Left lung (tissue), 10 donors: ENCODE results near the gene SQSTM1. TPM values are rescaled to one million over a fixed set of nuclear protein-coding genes. Genes with fewer than 3 reads are reported as not detected.
"Not testable (repeated sequence)": the region's sequence is repeated elsewhere in the genome, so short reads cannot be mapped to it uniquely, and the experiment has no call there.

Experiments used
- ATAC-seq: fragments of 200-7000 bp; cut with Tn5 transposase; one replicate; pipeline ENCODE4 v1.9.1; 2020; ENCODE audit warnings: moderate library complexity
- DNase-seq, 4 donors: peaks; one replicate each; pipeline ENCODE4 v3.0.0-alpha.2; 2013 to 2020
- H3K27ac ChIP-seq, 2 donors: fragments of 200-600 bp; sonication (generic) in 1 of 2; one replicate each; pipeline versions ENCODE4 v1.5.0 to v1.8.0; 2020 to 2021
- H3K27me3 ChIP-seq, 2 donors: fragments of 200-600 bp; sonication (generic) in 1 of 2; one replicate each; pipeline versions ENCODE4 v1.5.0 to v1.8.0; 2020 to 2021
- H3K36me3 ChIP-seq, 2 donors: fragments of 200-600 bp; sonication (generic) in 1 of 2; one replicate each; pipeline versions ENCODE4 v1.5.0 to v1.8.0; 2020 to 2021
- H3K4me1 ChIP-seq, 2 donors: fragments of 200-600 bp; one replicate each; pipeline ENCODE4 v1.8.0; 2021
- H3K4me3 ChIP-seq, 2 donors: fragments of 200-600 bp; sonication (generic) in 1 of 2; one replicate each; pipeline versions ENCODE4 v1.5.0 to v1.8.0; 2020 to 2021; ENCODE audit warnings: mild to moderate bottlenecking in 1 of 2
- H3K9me3 ChIP-seq, 2 donors: fragments of 200-600 bp; sonication (generic) in 1 of 2; one replicate each; pipeline versions ENCODE4 v1.5.0 to v1.8.0; 2020 to 2021
- CTCF ChIP-seq, 2 donors: fragments of 200-600 bp; sonication (generic) in 1 of 2; IDR thresholded peaks; one replicate each; pipeline versions ENCODE4 v1.5.0 to v1.8.0; 2021; ENCODE audit warnings: antibody characterized with exemption in 2 of 2
- intact Hi-C, 2 donors: fragments of 100-400 bp; cut with DNase I; formaldehyde crosslinking; loops; one replicate each; pipeline versions ENCODE4 v1.11.2 to v1.14.2; 2022
- polyA plus RNA-seq, 6 donors: library from polyadenylated mRNA; unstranded; fragments of 120-200 nt; gene quantifications; one replicate each; pipeline ENCODE4 v1.2.1, GENCODE V29; 2013; ENCODE audit not compliant: insufficient read length in 6 of 6
- total RNA-seq, 2 donors: library from RNA; stranded (reverse); fragmentation: NEBNext Ultra II Directional; extraction: Animal tissue kit (Norgen Biotek cat#: 25700); gene quantifications; one replicate each; pipeline ENCODE4 v1.2.1, GENCODE V29; 2021
- donor health status: DM: no; HTN: yes; CAD: no.
- donor health status: DM: no; HTN: no; CAD: no.

The SQSTM1 gene
- total and polyA plus RNA-seq, 8 donors: 78.2 to 637 (median 95.6) TPM

- peak in 1 of 4 donors; percentile 75 for DNase-seq
- H3K36me3 ChIP-seq: peaks cover 12 to 97% of the 10 kb centered on the region in 2 donors
These were observed 12.5 kb downstream of the SQSTM1 start for GRCh38 chr5:179833056-179833708.

GRCh38 chr5:179833709-179834070 is 13.0 kb downstream of the SQSTM1 start:
- no peaks in the 10 kb centered on the region for H3K9me3 ChIP-seq
- no peak for TF ChIP-seq CTCF (IDR thresholded peaks at IDR 0.05)
- no peak overlapping the region for H3K4me3 ChIP-seq
- DNase-seq (no peak), ATAC-seq (no peak)
- H3K36me3 ChIP-seq: peaks cover 12 to 97% of the 10 kb centered on the region in 2 donors
- intact Hi-C loops: no loop called here
- no peaks in the 10 kb centered on the region for H3K27me3 ChIP-seq
- no peak overlapping the region for H3K27ac ChIP-seq
- peaks cover 0 to 14% of the 10 kb centered on the region in 2 donors for H3K4me1 ChIP-seq

More at GRCh38 chr5:179833056-179833708, 12.5 kb downstream of the SQSTM1 start:
- Histone ChIP-seq H3K9me3 (no peaks in the 10 kb centered on the region), H3K4me1 (peaks cover 0 to 14% of the 10 kb centered on the region in 2 donors), H3K4me3 (no peak overlapping the region), H3K27me3 (no peaks in the 10 kb centered on the region), H3K27ac (no peak overlapping the region)
- intact Hi-C loops: no loop called here
- TF ChIP-seq CTCF (IDR thresholded peaks at IDR 0.05): no peak
- no peak for ATAC-seq

GRCh38 chr5:179834120-179834519 is 13.4 kb downstream of the SQSTM1 start:
- TF ChIP-seq CTCF (IDR thresholded peaks at IDR 0.05): no peak
- intact Hi-C loops: no loop called here
- DNase-seq (peak in 1 of 4 donors; percentile 45), ATAC-seq (peak; percentile 20)
- H3K27me3 ChIP-seq: no peaks in the 10 kb centered on the region
- H3K4me1 ChIP-seq: peaks cover 0 to 14% of the 10 kb centered on the region in 2 donors
- H3K4me3 ChIP-seq: no peak overlapping the region
- H3K36me3 ChIP-seq: peaks cover 12 to 97% of the 10 kb centered on the region in 2 donors
- no peak overlapping the region for H3K27ac ChIP-seq
- H3K9me3 ChIP-seq: no peaks in the 10 kb centered on the region

GRCh38 chr5:179834871-179835270 is 14.2 kb downstream of the SQSTM1 start:
- ATAC-seq, intact Hi-C loops, H3K27ac ChIP-seq, H3K4me3 ChIP-seq, H3K9me3 ChIP-seq, H3K27me3 ChIP-seq: not testable (repeated sequence)
- H3K36me3 ChIP-seq: peaks cover 12 to 97% of the 10 kb centered on the region in 2 donors
- peak in 1 of 4 donors; percentile 35 for DNase-seq
- H3K4me1 ChIP-seq: peaks cover 0 to 14% of the 10 kb centered on the region in 2 donors

GRCh38 chr5:179836225-179837019 is 15.7 kb downstream of the SQSTM1 start:
- H3K36me3 ChIP-seq: peaks cover 12 to 95% of the 10 kb centered on the region in 2 donors
- TF ChIP-seq CTCF (IDR thresholded peaks at IDR 0.05): no peak
- peak; percentile 31 for ATAC-seq
- intact Hi-C loops: no loop called here
- peak overlapping the region; percentile 19 to 46 for H3K27ac ChIP-seq
- H3K27me3 ChIP-seq: no peaks in the 10 kb centered on the region
- H3K9me3 ChIP-seq: no peaks in the 10 kb centered on the region
- DNase-seq: peak in 2 of 4 donors; percentile 31 to 61
- H3K4me3 ChIP-seq: no peak overlapping the region
- peaks cover 0 to 14% of the 10 kb centered on the region in 2 donors for H3K4me1 ChIP-seq
